Ovary (tissue), 9 donors: ENCODE results near the gene WWTR1. TPM values are rescaled to one million over a fixed set of nuclear protein-coding genes. Genes with fewer than 3 reads are reported as not detected.

ENCODE experiments used
- DNase-seq, 5 donors: peaks; one replicate each; pipeline ENCODE4 v3.0.0-alpha.2; 2019 to 2020
- H3K27ac ChIP-seq, 2 donors: fragments of 200-600 bp; one replicate each; pipeline versions ENCODE4 v1.5.1 to v1.8.0; 2019 to 2022
- H3K27me3 ChIP-seq: fragments of 200-600 bp; one replicate; pipeline ENCODE4 v1.8.0; 2022
- H3K36me3 ChIP-seq: fragments of 200-600 bp; sonication (generic); one replicate; pipeline ENCODE4 v1.5.1; 2019
- H3K4me1 ChIP-seq: one replicate; pipeline ENCODE4 v1.8.1; 2013; ENCODE audit warnings: mild to moderate bottlenecking, moderate library complexity; ENCODE audit not compliant: insufficient read depth
- H3K4me3 ChIP-seq: fragments of 200-600 bp; sonication (generic); one replicate; pipeline ENCODE4 v1.5.1; 2017
- H3K9me3 ChIP-seq, 2 donors: fragments of 200-600 bp in 1 of 2; sonication (generic) in 1 of 2; one replicate each; pipeline versions ENCODE4 v1.5.1 to v1.8.1; 2013 to 2019; ENCODE audit warnings: mild to moderate bottlenecking in 1 of 2, moderate library complexity in 1 of 2
- CTCF ChIP-seq, 3 donors: fragments of 450-650 bp in 2 of 3; fragments of 200-600 bp in 1 of 3; IDR thresholded peaks; one replicate each; pipeline versions ENCODE4 v1.5.1 to v1.8.0; 2016 to 2022; ENCODE audit warnings: antibody characterized with exemption in 3 of 3, mild to moderate bottlenecking in 1 of 3
- EP300 ChIP-seq: sonication (generic); formaldehyde crosslinking; IDR thresholded peaks from one replicate; pipeline ENCODE4 v1.6.1; 2017; ENCODE audit warnings: antibody characterized with exemption
- POLR2A ChIP-seq: fragments of 450-650 bp; IDR thresholded peaks from one replicate; pipeline ENCODE4 v1.6.1; 2017; ENCODE audit warnings: antibody characterized with exemption, mild to moderate bottlenecking, moderate library complexity
- WGBS, 3 donors: extraction: QIAGEN DNeasy Blood & Tissue Kit in 1 of 3; methylation state at CpG; one replicate each; pipeline versions ENCODE4 v1.1.5 to v1.1.7; 2013 to 2017; 5-methylcytosine and 5-hydroxymethylcytosine counted together
- intact Hi-C, 4 donors: fragments of 100-400 bp; cut with DNase I; formaldehyde crosslinking; loops; one replicate each; pipeline versions ENCODE4 v1.11.0 to v1.15.1; 2022 to 2023
- polyA plus RNA-seq, 2 donors: library from polyadenylated mRNA; stranded (reverse); fragments of 200-250 nt in 1 of 2; fragments of 350-450 nt in 1 of 2; fragmentation: Illumina TruSeq in 1 of 2; extraction: RNeasy Lipid Tissue Mini Kit (QIAGEN cat#74804) in 1 of 2; gene quantifications; one replicate each; pipeline ENCODE4 v1.2.3, GENCODE V29; 2013 to 2014
- total RNA-seq, 7 donors: library from RNA; depleted of rRNA in 2 of 7; stranded (reverse); fragments of >200 nt in 2 of 7; fragmentation: NEBNext Ultra II Directional in 3 of 7; extraction: Animal tissue kit (Norgen Biotek cat#: 25700) in 3 of 7; gene quantifications; one replicate each; pipeline versions ENCODE4 v1.1.0 to v1.2.4, GENCODE V29; 2016 to 2023
- donor health status: DM: no; HTN: no; CAD: no; lungs with moderate emphysema.
- donor health status: DM: no; HTN: no; CAD: no.
- donor health status: Bipolar disorder and iron deficiency.
- donor health status: DM: yes; HTN: yes; CAD: no.
- donor health status: DM: no; HTN: no; CAD: no.
- donor health status: DM: yes; HTN: yes; CAD: no.

WWTR1 gene
- total and polyA plus RNA-seq, 9 donors = 65.4 to 160 (median 96.4) TPM

DNA sequence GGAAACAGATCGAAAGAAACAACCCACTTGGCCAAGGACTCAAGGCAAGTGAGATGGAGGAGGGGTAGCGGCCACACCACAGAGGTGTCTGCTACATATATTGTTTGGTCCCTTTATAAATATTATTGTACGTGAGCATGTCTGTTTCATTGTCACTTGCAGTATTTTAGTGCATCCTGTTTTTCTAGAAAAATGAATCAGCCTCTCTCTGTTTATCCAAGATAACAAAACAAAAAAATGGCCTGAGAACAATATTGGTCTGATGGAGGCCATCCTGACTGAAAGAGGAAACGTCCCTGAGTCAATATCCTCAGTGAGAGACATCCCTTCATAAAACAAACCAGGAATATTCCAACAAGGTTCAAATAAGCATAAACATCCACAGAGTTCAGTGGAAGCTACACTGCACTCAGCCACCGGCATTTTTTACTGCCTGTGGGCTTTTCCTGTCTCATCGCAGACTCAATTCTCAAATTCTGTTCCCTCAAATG, 42.0 kb downstream of the WWTR1 start:
- Histone ChIP-seq H3K27ac (no peak overlapping the region), H3K27me3 (no peaks in the 10 kb centered on the region), H3K9me3 (no peaks in the 10 kb centered on the region), H3K36me3 (no peaks in the 10 kb centered on the region), H3K4me1 (peaks cover 22% of the 10 kb centered on the region), H3K4me3 (no peak overlapping the region)
- no peak for DNase-seq
- TF ChIP-seq CTCF (IDR thresholded peaks at IDR 0.05) = no peak
- no peak for TF ChIP-seq POLR2A
- no peak for TF ChIP-seq EP300
- intact Hi-C loops = no loop called here
- 49 to 61% (median 59%) methylated on average over 6 of the region's 6 CpGs for WGBS, 3 donors

GRCh38 chr3:149613988-149614387, 43.8 kb downstream of the WWTR1 start:
- 88 to 90% (median 89%) methylated on average over 2 of the region's 2 CpGs for WGBS, 3 donors
- no peaks in the 10 kb centered on the region for H3K36me3 ChIP-seq
- no peak overlapping the region for H3K4me3 ChIP-seq
- H3K27me3 ChIP-seq = no peaks in the 10 kb centered on the region
- H3K9me3 ChIP-seq = no peaks in the 10 kb centered on the region
- intact Hi-C loops = no loop called here
- TF ChIP-seq POLR2A (no peak), EP300 (no peak), CTCF (IDR thresholded peaks at IDR 0.05) (no peak)
- no peak for DNase-seq
- H3K4me1 ChIP-seq = peaks cover 18% of the 10 kb centered on the region
- H3K27ac ChIP-seq = no peak overlapping the region

DNA sequence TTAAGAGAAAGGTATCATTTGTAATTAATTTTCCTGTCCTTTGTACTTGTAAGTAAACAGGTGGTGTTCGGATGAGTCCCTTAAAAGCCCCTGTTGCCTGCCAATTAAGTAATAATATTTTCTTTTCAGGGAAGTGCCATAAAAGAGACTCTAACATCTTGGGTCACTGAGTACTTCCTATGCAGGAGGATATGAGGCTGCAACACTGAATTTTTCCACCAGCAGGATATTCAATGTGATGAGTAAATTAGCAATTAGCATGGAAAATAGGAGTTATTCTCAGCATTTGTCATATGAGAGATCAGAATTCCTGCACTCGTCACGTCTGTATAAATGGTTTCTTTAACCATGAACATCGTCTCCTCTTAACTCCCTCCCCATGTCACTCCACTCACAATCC, 45.4 kb downstream of the WWTR1 start:
- no peak for DNase-seq
- H3K4me3 ChIP-seq = no peak overlapping the region
- TF ChIP-seq EP300 (no peak), CTCF (IDR thresholded peaks at IDR 0.05) (no peak), POLR2A (no peak)
- intact Hi-C loops = no loop called here
- H3K9me3 ChIP-seq = no peaks in the 10 kb centered on the region
- 81 to 89% (median 87%) methylated on average over 4 of the region's 4 CpGs for WGBS, 3 donors
- no peaks in the 10 kb centered on the region for H3K27me3 ChIP-seq
- H3K36me3 ChIP-seq = no peaks in the 10 kb centered on the region
- H3K27ac ChIP-seq = no peak overlapping the region
- peaks cover 13% of the 10 kb centered on the region for H3K4me1 ChIP-seq

DNA sequence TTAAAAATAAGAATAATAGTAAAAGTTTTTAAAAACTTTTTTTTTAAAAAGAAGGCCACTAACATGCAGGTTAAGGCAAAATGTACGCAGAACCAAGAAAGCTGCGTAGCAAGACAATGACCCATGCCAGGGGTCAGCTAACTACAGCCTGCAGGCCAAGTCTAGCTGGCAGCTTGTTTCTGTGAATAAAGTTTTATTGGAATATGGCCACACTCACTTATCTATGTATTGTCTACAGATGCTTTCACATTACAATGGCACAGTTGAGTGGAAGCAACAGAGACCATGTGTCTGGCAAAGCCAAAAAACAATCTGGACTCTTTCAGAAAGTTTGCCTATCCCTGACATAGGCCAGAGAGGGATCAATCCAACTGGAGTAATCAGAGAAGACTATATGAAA, 46.7 kb downstream of the WWTR1 start:
- Histone ChIP-seq H3K27ac (no peak overlapping the region), H3K4me1 (peaks cover 9% of the 10 kb centered on the region), H3K36me3 (no peaks in the 10 kb centered on the region), H3K27me3 (no peaks in the 10 kb centered on the region), H3K4me3 (no peak overlapping the region), H3K9me3 (no peaks in the 10 kb centered on the region)
- WGBS, 3 donors = 34 to 77% (median 46%) methylated on average over 2 of the region's 2 CpGs
- intact Hi-C loops = no loop called here
- TF ChIP-seq EP300 (no peak), CTCF (IDR thresholded peaks at IDR 0.05) (no peak), POLR2A (no peak)
- DNase-seq = no peak
